HG02642 (cell line): ENCODE measurements around the gene PAPOLG.
"Not testable (repeated sequence)": the region's sequence is repeated elsewhere in the genome, so short reads cannot be mapped to it uniquely, and the experiment has no call there.

Experiments used
- ATAC-seq: cut with Tn5 transposase; IDR thresholded peaks from one replicate; pipeline ENCODE4 v1.9.1; 2021; ENCODE audit warnings: mild to moderate bottlenecking; ENCODE audit not compliant: unreplicated experiment, poor library complexity

PAPOLG gene

GRCh38 chr2:60820416-60821132 lies 64.5 kb downstream of the PAPOLG start:
- no peak for ATAC-seq

DNA sequence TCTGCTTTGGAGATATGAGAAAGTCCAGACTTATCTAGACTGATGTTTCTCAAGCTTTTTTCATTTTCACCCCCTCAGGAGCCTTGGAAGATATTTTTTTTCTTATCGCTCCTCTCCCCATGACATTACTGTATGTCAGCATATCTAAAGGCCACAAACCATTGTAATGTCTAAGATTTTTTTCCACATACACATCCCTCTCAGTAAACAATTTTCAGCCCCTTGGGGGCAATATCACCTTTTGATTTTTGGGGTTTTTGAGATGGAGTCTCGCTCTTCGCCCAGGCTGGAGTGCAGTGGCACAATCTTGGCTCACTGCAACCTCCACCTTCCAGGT lies 65.0 kb downstream of the PAPOLG start:
- ATAC-seq = no peak

DNA sequence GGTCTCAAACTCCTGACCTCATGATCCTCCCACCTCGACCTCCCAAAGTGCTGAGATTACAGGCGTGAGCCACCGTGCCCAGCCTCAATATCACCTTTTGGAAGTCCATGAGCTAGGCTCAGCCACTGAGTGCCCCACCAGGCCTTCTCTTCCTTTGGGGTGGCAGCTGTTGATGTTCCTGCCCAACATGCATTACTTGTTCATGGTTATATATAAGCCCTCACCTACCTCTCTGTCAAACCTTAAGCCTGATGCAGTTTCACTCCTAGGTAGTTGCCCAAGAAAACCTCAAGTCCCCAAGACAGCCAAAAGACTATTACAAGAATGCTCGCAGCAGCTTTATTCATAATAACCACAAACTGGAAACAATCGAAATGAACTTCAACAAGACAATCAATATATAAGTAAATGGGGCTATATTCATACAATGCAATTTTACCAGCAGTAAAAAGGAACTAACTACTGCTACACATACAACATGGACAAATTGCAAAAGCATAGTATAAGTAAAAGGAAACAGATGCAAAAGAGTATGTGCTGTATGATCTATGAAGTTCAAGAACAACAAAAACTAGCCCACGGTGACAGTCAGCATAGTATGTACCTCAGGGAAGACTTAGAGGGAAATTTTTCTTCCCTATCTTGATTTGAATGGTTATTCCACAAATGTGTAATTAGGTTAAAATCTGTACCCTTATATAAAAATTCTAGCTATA lies 65.7 kb downstream of the PAPOLG start:
- ATAC-seq = no peak

- ATAC-seq = no peak
Observed at GRCh38 chr2:60822987-60823386, 66.9 kb downstream of the PAPOLG start.

- no peak for ATAC-seq
Observed at GRCh38 chr2:60823694-60824305, 67.7 kb downstream of the PAPOLG start.

GRCh38 chr2:60825666-60826065 lies 69.6 kb downstream of the PAPOLG start:
- ATAC-seq = no peak

DNA sequence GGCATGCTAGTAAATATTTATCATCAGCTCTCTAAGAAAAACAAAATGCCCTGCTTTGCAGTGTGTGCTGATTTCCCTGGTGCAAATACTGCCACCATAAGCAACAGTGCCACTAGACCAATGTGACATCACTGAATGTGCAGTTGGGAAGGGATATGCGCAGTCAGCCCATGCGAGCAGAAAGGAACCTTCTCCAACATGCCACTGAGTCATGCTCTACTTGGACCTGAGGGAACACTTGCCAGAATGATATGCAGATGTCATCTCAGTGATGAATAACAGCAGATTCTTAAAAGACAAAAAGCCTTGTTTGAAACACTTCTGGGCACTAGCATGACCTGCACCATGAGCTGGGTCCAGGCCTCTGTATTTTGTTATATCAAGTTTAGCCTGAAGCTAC lies 70.0 kb downstream of the PAPOLG start:
- ATAC-seq = no peak

DNA sequence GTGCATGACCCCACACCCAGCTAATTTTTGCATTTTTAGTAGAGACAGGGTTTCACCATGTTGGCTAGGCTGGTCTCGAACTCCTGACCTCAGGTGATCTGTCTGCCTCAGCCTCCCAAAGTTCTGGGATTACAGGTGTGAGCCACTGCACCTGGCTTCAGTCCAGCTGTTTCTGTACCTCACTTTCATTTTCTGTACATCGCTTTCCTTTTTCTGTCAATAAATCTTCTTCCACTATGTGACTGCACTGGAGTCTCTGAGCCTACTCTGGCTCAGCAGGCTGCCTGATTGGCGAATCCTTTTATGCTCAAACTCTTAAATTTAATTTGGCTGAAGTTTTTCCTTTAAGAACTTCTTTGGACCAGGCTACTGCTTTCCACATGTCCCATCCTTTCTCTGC lies 70.8 kb downstream of the PAPOLG start:
- ATAC-seq = not testable (repeated sequence)

DNA sequence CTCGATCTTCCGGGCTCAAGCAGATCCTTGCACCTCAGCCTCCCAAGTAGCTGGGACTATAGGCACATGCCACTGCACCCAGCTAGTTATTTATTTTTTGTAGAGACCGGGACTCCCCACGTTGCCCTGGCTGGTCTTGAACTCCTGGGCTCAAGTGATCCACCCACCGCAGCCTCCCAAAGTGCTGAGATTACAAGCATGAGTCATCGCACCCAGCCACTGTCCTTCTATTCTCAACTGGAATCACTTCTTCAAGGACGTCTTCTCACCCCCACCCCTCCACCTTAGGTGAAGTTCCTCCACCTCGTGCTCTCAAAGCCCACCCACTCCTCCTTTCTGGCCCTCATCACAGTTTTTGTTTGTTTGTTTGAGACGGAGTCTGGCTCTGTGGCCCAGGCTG lies 71.3 kb downstream of the PAPOLG start:
- no peak for ATAC-seq

DNA sequence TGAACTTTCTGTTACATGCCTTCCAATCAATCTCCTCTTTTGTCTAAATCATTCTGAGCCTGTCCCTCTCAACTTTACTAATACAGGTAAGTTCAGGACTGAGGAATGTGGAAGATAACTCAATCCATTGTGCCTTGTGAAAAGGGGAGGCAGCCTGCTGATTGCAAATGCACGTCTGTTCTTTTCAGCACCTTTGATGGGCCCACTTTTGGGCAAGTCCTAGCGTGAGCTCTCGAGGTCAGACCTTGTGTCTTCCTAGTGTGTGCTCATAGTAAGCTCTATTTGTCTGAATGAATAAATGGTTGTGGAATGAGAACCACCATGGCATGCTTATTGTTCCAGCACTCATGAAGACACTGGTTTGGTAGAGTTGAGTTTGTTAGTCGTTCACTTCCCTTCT lies 74.9 kb downstream of the PAPOLG start:
- no peak for ATAC-seq

DNA sequence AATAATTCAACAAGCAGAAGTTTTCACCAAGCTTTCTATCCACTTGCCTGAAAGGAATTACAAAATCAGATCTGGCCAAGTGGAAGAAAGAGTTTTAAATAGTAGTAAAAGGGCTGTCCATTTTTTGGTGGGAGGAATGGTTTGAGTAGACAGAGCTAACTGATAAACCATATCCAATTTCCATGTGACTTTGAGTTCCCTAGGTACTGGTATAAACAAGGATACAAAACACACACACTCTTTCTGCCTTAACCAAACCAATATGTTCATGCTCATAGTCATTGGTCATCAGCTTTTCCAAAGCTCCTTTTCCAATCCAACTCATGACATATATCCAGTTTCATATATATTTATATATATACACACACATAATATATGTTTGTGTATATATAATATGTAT lies 75.9 kb downstream of the PAPOLG start:
- ATAC-seq = no peak

GRCh38 chr2:60832621-60833020 lies 76.6 kb downstream of the PAPOLG start:
- ATAC-seq = no peak

- peak; percentile 52 for ATAC-seq
Observed at GRCh38 chr2:60834270-60834717, 78.2 kb downstream of the PAPOLG start.

- no peak for ATAC-seq
Observed at GRCh38 chr2:60836491-60836890, 80.4 kb downstream of the PAPOLG start.

DNA sequence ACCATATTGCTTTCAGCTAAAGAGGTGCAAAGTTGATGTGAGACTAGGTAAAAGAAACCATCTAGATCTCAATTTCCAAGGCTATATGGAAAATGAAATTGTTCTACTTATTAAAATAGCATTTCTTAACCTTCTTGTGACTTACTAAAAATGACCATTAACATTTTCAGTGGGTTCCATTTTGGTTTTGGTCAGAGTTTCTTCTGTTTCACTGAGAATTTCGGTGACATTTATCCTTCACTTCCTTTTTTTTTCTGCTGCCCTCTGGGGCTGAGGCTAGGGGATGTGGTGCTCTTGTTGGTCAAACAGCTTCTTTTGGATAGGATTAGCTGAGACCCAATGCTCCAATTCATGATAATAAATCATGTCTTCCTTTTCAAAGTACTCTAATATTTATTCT lies 81.1 kb downstream of the PAPOLG start:
- ATAC-seq = no peak

DNA sequence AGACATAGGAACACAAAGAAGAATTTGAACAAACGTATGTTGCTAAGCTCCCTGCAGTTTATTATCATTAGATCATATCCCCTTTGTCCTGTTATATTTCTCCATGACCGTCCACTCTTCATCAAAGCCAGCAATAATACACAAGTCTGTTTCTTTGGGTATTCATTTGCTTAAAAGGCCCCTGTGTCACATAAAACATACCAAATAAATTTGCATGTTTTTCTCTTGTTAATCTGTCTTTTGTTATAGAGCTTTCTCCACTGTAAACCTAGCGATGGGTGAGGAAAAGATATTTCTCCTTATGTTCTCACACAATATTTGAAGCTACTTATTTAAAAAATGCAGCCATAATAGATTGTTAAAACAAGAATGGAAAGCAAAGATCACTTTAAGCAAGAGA lies 82.4 kb downstream of the PAPOLG start:
- ATAC-seq = no peak

DNA sequence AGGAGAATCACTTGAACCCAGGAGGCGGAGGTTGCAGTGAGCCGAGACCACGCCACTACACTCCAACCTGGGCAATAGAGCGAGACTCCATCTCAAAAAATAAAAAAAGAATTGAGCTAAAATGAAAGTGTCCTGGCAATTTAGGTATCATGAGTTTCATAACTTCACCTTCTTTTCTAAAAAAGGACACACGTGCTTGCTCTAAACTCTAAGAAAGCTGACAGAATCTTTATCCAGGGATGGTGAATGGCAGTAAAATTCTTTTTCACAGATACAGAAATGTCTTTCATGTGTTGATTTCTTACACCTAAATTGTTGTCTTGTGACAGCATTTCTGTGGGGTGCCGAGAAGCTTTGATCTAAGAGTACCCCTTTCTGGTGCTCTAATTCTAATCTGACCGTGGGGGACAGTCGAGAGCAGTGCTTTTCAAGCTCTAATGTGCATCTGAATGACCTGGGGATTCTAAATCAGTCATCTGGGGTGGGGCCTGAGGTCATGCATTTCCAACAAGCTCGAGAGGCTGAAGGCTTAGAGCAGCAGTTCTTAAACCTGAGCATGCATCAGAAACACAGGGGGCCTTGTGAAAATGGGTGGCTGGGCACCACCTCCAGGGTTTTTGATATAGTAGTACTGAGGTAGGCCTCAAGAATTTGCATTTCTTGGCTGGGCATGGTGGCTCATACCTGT lies 83.2 kb downstream of the PAPOLG start:
- ATAC-seq = peak; percentile 54

- ATAC-seq = peak; percentile 54
Observed at GRCh38 chr2:60840880-60841279, 84.8 kb downstream of the PAPOLG start.

- ATAC-seq = no peak
Observed at GRCh38 chr2:60843006-60843405, 86.9 kb downstream of the PAPOLG start.

DNA sequence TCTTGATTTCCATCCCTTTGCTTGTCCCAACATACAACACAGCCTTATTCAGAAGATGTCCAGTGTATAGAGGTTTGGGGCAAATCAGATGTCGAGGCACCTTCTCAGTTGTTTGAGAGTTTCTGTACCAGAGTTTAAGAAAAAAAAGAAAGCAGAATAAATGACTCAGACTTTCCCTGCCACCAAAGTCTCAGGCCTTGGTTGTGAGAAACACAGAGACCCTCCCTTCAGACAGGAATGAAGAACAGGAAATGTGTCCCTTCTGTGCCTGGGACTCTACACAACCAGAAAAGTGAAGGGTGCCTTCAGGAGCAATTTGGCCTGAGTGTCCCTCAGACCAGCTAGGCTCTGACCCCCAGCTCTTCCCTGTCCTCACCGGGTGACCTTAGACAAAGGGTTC lies 88.0 kb downstream of the PAPOLG start:
- ATAC-seq = no peak

- ATAC-seq = no peak
Observed at GRCh38 chr2:60847854-60848253, 91.8 kb downstream of the PAPOLG start.
